ENCODE results near the gene ARMCX6. TPM values are rescaled to one million over a fixed set of nuclear protein-coding genes. Genes with fewer than 3 reads are reported as not detected.

The ARMCX6 gene
- total and polyA plus RNA-seq, 2 of the 4 experiments (the other 2 are of a cell fraction): 29.0 to 81.3 TPM

DNA sequence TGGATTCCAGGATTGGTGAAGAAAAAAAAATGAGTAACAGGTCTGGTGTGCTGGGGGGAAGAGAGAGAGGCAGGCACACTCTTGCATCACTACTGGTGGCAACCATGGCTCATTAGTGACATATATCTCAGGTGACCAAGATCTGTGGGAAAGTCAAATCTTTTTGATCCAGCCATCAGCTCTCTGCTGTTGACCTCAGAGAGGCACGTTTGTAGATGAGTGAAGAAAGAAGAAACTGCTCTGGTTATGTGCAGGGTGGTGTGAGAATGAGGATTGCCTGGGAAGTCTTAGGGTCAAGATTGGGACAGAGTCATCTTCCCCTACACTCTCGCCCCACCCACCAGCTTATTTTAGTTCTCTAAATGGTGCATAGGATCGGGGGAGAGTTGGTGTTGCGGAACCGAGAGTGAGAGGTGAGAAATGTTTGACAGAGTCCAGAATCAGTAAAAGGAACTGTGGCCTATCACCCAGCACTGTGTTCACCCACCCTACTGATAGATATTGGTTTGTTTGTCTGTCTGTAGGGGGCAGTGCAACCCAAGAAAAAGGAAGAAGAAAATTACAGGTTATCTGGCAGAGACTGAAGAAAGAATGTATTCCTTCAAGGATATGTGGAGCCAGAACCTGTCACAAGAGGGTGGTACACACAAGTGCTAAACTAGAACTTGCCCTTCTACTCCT, 21.9 kb downstream of the ARMCX6 start:
- POLR2A ChIA-PET (ENCODE audit: unreplicated experiment): no interaction called here
- Histone ChIP-seq H3K27ac (ENCODE audit: insufficient read depth, low read length) (no peak overlapping the region), H3K4ac (ENCODE audit: low read depth, low read length) (no peak overlapping the region), H4K8ac (ENCODE audit: low read depth in 2 of 2, low read length in 2 of 2) (no peak overlapping the region), H4K20me1 (ENCODE audit: insufficient read depth, low read length) (no peaks in the 10 kb centered on the region), H3K4me3 (ENCODE audit: insufficient read depth, low read depth, low read length) (no peak overlapping the region), H3K14ac (replicated peaks; ENCODE audit: low read depth, low read length) (no peak overlapping the region), H3K4me1 (ENCODE audit: control insufficient read depth, insufficient read depth, low read length) (no peaks in the 10 kb centered on the region), H2AFZ (replicated peaks; ENCODE audit: low read length, poor library complexity) (peak overlapping the region; percentile 34), H3K36me3 (ENCODE audit: control insufficient read depth, insufficient read depth, low read length) (no peaks in the 10 kb centered on the region), H3K18ac (ENCODE audit: low read depth, low read length) (no peak overlapping the region), H4K91ac (ENCODE audit: insufficient read depth, low read depth, low read length) (no peak overlapping the region), H3K9me3 (ENCODE audit: control insufficient read depth, insufficient read depth, low read length) (no peaks in the 10 kb centered on the region), H2BK5ac (ENCODE audit: low read depth, low read length, poor library complexity, severe bottlenecking) (no peak overlapping the region), H2BK15ac (ENCODE audit: low read depth, low read length) (no peak overlapping the region), H3K4me2 (ENCODE audit: low read depth, low read length) (no peak overlapping the region), H3K27me3 (ENCODE audit: control insufficient read depth, insufficient read depth, low read length) (peaks cover 19% of the 10 kb centered on the region), H2BK20ac (ENCODE audit: low read depth, low read length) (no peak overlapping the region), H3K79me1 (ENCODE audit: low read depth in 1 of 2, low read length in 2 of 2) (no peaks in the 10 kb centered on the region), H4K5ac (ENCODE audit: low read depth, low read length) (no peak overlapping the region), H3K56ac (ENCODE audit: extremely low read depth, insufficient read depth, low read length) (no peak overlapping the region), H2AK5ac (ENCODE audit: low read depth, low read length) (no peak overlapping the region), H3K9ac (ENCODE audit: low read depth, low read length) (no peak overlapping the region), H3K23ac (ENCODE audit: low read depth, low read length) (no peak overlapping the region), H2AK9ac (replicated peaks; ENCODE audit: low read depth, low read length, poor library complexity) (no peak overlapping the region), H3K9me1 (ENCODE audit: insufficient read depth, low read length) (no peaks in the 10 kb centered on the region), H2BK120ac (ENCODE audit: low read depth, low read length) (no peak overlapping the region)
- no CpG with 5 or more reads among the region's 5 CpGs for WGBS, 2 experiments (ENCODE audit: extremely low coverage in 2 of 2, insufficient read length in 1 of 2)
- no peak for TF ChIP-seq CHD1 (IDR thresholded peaks at IDR 0.05; ENCODE audit: low read depth, low read length)
- peak; percentile 85 for TF ChIP-seq RAD21 (IDR thresholded peaks at IDR 0.05; ENCODE audit: low read length)
- TF ChIP-seq CTCF (conservative IDR thresholded peaks at IDR 0.05; ENCODE audit: low read depth, low read length): peak; percentile 78
- peak; percentile 75 for TF ChIP-seq SMC3 (IDR thresholded peaks at IDR 0.05; ENCODE audit: low read depth, low read length)
- ATAC-seq (ENCODE audit: low read depth): peak; percentile 87
- DNase-seq: peak; percentile 75
- intact Hi-C loops (cut with micrococcal nuclease): loop anchor here (5.0 kb wide), 2 partner anchors 161 to 201 kb away; no protein-coding TSS in a partner anchor
- no TSS peak for BruUV-seq (replicated peaks)
- CTCF ChIA-PET: interaction anchor here (0.6 kb wide), 1 partner anchor 203 kb away, joined by 3 read pairs; no protein-coding TSS in a partner anchor
- dilution Hi-C loops (cut with HindIII; ENCODE audit: low sequenced_read_pairs, unreplicated experiment): no loop called here
- in situ Hi-C loops (cut with MboI; ENCODE audit: low sequenced_read_pairs): loop anchor here (5.0 kb wide), 1 partner anchor 206 kb away; no protein-coding TSS in a partner anchor

Small RNA genes lying within 50 kb of the gene (microRNA-seq; reads per million reads assigned to microRNA genes)
- gene RNU6-30P (ENCODE audit: insufficient read depth, insufficient read length): not detected

Small RNA genes lying within 50 kb of the gene (small RNA-seq; reads per million reads assigned to genes)
- 0.33 to 125 (median 0.46) reads per million in 5 experiments for gene RNU6-30P

Other genes starting within 250 kb of the ARMCX6 start
- not detected in 2 replicates for gene BTK, start 231.8 kb downstream of the ARMCX6 start, total RNA-seq (2012; rRNA removed)
- gene BTK, start 231.8 kb downstream of the ARMCX6 start, polyA plus RNA-seq (2012; rRNA removed): not detected in 2 replicates
- gene RPL36A, start 227.0 kb downstream of the ARMCX6 start, total RNA-seq (2012; rRNA removed): 677 and 1,679 TPM in 2 replicates
- gene RPL36A, start 227.0 kb downstream of the ARMCX6 start, polyA plus RNA-seq (2012; rRNA removed): 1,999 and 2,412 TPM in 2 replicates
- 37.2 and 38.7 TPM in 2 replicates for gene GLA, start 210.1 kb downstream of the ARMCX6 start, total RNA-seq (2012; rRNA removed)
- gene GLA, start 210.1 kb downstream of the ARMCX6 start, polyA plus RNA-seq (2012; rRNA removed): 26.4 and 27.9 TPM in 2 replicates
- 54.3 and 95.3 TPM in 2 replicates for gene HNRNPH2, start 209.8 kb downstream of the ARMCX6 start, total RNA-seq (2012; rRNA removed)
- gene HNRNPH2, start 209.8 kb downstream of the ARMCX6 start, polyA plus RNA-seq (2012; rRNA removed): 31.4 and 42.8 TPM in 2 replicates
- gene ARMCX4, start 132.5 kb downstream of the ARMCX6 start, total RNA-seq (2012; rRNA removed): 2.3 and 3.1 TPM in 2 replicates
- gene ARMCX4, start 132.5 kb downstream of the ARMCX6 start, polyA plus RNA-seq (2012; rRNA removed): 3.3 and 4.2 TPM in 2 replicates
- 22.9 and 31.1 TPM in 2 replicates for gene ARMCX1, start 67.5 kb downstream of the ARMCX6 start, total RNA-seq (2012; rRNA removed)
- 13.6 and 14.2 TPM in 2 replicates for gene ARMCX1, start 67.5 kb downstream of the ARMCX6 start, polyA plus RNA-seq (2012; rRNA removed)
- 42.1 and 64.2 TPM in 2 replicates for gene ARMCX3, start 5.2 kb upstream of the ARMCX6 start, total RNA-seq (2012; rRNA removed)
- gene ARMCX3, start 5.2 kb upstream of the ARMCX6 start, polyA plus RNA-seq (2012; rRNA removed): 35.3 and 48.5 TPM in 2 replicates
- gene ARMCX2, start 41.9 kb upstream of the ARMCX6 start, total RNA-seq (2012; rRNA removed): 98.9 and 109 TPM in 2 replicates
- 47.4 and 63.6 TPM in 2 replicates for gene ARMCX2, start 41.9 kb upstream of the ARMCX6 start, polyA plus RNA-seq (2012; rRNA removed)

Data from IMR-90 (cell line).